GM18499 (cell line): Measurements from ENCODE around the gene L3MBTL3.

Experiments
- ATAC-seq: cut with Tn5 transposase; IDR thresholded peaks from one replicate; pipeline ENCODE4 v1.9.1; 2021; ENCODE audit warnings: moderate number of reproducible peaks; ENCODE audit not compliant: insufficient read depth, unreplicated experiment

The L3MBTL3 gene

DNA sequence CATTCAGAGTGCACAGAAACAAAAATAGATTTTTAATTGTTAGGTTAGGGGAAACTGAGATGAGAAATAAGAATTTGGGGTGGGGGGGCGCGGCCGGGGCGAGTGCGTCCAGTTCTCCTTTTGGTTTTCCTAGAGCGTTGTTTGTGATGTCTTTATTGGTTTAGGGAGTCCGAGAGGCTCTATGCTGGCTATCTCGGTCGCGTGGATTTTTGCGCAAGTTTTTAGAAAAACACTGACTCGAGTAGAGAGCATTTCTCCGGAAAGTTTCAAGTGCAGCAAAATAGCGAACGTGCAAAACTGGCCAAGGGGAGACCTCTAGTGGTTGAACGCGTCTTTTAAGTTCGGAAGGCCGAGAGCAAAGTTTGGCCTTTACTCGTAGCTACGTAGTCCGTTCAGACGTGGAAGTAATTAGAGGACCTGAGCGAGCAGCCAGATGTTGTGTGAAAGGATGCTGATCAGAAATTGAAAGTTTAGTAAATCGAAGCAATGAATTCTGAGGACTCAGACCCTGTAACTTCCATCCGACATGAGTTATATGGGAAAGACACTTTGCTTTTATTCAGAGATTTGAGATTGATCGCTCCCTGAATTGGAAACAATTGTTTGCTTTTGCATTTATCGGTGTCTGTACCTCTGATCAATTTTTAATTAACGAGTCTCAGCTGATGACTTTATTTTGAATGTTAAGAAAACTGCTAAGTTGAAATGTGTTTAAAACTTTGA is 2.7 kb downstream of the L3MBTL3 start:
- peak; percentile 51 for ATAC-seq

DNA sequence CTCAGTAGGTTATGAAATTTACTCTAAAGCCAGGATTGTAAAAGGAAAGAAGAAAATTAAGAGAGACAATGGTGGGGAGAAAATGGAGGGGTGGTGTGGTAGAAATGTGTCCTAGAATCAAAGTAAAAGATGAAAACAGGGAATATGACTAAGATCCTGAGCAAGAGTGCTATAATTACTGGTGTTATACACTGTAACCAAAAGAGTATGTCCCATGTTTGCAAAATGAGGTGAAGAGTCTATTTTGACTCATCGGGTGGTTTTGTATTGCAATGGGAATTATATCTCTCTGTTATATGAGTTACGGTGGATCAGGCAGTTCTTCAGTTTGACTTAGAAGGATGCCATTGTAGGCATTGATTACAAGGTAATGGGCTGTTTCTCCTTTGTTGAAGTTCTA is 8.5 kb downstream of the L3MBTL3 start:
- no peak for ATAC-seq

DNA sequence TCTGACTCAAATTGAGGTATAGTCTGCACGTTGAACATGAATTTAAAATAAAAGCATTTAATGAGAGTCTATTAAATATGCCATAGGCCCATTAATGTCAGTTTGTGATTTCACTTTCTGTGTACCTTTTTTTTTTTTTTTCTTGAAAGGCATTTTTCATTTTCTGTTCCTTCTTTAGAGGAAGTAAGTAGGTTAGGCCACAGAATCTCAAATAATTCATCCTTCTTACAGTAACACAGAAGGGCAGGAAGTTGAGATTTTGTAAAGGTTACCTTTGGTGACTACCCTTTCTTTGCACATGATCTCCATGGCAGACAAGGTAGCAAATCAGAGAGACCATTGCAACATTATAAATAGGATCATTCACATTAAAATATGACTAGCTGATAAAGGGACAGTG is 9.6 kb downstream of the L3MBTL3 start:
- ATAC-seq, result peak; percentile 87

DNA sequence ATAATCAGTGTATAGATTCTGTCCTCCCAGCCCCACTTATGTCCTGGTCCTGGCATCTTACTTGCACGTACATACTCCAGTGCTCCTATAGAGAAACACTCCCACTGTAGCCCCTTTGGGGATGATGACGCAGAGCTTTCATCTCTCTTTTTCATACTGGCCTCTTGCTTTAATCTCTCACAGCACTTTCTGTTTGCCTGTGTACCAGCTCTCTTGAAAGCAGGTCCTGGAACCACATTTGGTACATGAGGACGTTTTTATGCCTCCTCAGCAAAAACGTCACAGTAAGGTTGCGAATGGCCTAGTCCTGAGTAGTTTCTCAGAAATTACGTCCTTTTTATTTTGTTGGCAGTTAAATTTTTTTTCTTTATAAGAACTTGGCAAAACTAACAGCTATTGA is 10.8 kb downstream of the L3MBTL3 start:
- no peak for ATAC-seq

DNA sequence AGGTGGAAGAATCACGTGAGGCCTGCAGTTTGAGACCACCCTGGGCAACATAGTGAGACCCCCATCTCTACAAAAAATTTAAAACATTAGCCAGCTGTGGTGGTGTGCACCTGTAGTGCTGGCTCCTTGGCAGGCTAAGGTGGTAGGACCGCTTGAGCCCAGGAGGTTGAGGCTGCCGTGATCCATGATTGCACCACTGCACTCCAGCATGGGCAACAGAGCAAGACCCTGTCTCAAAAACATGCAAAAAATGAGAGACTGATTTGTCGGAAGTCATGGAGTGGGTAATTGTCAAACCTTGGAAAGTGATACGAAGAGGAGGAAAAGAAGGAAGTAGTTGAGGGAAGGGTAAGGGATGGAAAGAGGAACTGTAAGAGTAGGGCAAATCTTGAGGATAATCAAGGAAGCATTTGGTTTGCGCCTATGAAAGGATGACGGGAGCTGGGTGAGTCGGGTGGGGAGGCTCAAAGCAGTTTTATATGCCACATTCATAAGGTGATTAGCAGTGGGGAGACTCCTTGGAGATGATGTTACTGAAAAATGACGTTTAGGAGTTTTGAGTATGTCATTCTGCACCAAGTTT is 14.5 kb downstream of the L3MBTL3 start:
- no peak for ATAC-seq

DNA sequence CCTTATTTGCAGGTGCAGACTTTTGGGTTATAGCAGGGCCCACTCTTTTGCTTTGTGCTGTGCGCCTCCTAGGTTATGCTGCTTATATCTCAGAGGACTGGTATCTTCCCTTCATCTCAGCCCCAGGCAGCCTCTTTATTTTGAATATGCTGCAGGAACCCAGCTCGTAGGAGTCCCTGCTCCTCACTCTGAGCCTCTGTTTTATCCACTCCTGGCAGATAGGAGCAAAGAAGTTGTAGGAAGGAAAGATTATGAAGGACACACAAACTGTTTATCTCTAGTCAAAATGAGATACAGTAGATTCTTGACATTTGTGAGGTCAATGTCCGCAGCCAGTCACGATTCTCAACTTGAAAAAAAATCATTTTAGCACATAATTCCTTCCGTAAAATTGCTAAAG is 15.6 kb downstream of the L3MBTL3 start:
- ATAC-seq, result no peak

DNA sequence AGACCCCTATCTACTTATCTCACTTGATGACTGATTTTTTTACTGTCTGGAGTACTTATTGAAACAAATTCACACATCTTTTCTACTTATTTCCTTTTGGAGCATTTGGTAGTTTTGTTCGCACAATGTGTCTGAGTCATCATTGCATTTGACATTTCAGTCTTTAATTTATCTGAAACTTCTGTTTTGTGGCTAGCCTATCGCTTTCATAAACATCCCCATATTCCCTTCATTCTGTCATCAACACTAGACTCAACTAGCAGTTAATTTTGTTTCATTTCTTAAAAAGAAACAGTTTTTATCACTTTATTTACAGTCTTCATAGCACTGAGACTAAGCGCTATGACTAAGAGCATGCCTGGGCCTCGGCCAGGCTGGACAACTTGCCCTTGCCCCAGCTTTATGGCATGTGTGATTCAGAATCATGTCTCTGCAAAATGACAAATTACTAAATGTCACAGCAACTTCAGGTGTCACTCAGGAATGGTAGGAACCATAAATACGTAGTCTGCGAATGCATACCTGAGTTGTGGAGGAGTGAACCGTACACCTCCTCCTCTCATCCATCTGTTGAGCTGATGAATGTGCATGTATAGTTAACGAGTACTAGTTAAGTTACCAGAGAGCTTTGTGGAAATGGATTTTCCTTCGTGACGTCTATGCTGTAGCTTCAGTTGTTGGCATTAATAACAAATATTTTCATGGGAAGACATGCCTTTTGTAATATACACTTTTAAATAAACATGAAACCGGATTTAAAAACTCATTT is 16.2 kb downstream of the L3MBTL3 start:
- no peak for ATAC-seq

DNA sequence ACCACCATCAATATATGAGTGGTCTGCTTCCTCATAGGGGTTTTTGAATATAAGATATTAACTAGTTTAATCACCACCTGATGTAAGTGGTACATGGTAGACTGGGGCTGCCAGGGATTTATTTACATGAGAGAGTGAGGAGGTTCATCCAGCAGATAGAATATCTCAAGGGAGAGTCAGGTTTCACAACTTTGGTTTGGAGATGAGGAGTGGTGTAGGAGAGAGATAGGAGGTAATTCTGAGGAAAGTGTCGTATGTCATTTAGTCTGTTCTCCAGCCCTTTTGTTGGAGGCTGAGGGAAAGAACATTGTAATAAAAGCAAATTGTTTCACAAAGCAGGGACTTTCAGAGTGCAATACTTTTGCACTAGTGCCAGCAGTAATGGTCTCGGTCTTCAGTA is 16.8 kb downstream of the L3MBTL3 start:
- ATAC-seq, result no peak

DNA sequence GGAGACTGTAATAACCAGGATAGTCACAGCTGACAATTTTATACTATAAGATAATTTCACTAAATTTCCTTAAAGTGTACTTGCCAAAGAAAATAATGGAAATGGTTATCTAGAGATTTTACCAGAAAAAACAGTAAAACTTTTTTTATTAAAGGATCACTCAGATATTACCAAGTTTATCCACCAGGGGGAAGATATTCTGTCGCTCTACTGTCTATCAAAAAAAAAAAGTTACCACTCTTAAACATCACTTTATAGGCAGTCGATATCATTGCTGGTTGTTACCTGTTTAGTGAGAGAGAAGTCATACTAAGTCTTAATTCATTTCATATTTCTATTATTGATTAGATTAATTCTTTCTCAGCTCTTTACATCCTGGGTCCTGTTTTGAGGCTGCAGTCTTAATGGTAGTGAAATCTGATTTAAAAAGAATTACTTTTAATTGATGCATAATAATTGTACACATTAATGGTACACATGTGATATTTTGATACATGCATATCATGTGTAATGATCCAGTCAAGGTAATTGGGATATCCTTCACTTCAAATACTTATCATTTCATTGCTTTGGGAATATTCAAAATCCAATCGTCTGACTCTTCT is 18.9 kb downstream of the L3MBTL3 start:
- no peak for ATAC-seq

DNA sequence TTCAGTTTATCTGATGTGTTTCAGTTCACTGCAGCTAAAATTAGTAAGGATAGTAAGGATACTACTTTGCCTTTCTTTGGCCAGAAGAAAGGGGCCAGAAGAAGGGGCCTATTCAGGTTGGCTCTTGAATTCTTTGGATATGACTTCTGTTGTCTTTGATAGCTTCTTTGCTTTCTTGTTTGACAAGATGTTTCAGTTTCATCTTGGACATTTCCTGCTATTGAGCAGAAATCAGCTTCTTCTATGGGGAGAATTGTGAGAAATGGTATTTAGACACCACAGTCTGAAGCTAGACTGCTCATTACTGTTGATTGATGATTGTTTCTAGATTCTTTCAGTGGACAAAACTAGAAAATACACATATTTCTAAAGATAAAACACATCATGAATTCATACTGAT is 23.2 kb downstream of the L3MBTL3 start:
- ATAC-seq, result no peak

DNA sequence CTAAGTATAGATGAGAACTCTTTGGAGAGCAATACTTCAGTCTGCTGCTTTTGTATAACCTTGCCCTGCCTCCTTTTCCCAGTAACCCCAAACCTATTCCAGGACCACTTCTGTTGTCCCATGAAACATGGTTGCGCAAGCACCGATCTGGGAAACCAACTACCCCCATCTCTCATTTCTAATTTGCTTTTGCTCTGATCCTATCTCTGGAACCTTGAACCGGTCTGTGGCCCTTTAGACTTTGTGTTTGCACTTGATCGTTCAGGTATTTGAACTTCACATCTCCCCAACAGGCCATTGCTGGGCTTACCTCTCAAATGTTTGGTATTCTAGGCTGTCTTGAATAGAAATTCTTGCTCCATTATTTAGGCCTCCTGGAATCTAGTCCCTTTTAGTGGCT is 25.0 kb downstream of the L3MBTL3 start:
- no peak for ATAC-seq

DNA sequence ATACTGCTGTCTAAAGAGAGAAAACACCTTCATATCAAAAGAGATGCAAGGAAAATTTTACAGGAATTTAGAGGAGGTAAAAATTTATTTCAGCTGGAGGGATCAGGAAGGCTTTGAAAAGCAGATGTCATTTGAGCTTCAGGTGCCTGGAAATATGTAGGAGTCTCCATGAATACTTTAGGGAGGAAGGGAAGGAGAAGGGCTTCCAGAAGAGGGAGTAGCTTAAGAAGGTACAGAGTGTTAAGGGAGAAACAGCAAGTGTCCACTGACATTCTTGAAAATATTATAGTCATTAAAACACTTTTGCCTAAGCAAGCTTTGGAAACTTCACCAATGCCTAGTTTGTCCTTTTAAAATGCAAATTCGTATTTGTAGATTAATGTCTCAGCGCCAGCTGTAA is 27.2 kb downstream of the L3MBTL3 start:
- no peak for ATAC-seq

DNA sequence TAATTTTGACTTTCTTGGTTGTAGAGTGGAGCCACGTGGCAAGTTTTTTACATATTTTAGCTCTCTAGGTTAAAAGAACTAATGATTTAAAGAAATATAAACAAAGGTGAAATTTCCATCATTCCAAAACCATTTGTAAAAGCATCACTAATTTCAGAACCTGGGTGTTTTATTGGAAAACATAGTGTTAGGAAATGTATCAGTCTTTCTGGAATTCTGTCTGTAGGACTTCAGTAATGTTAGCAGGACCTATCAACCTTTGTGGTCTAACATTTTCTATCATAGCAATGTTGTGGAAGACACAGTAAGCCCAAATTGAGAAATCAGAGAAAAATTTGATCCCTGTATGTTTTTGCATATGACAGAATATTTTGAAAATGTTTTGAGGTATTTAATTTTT is 28.3 kb downstream of the L3MBTL3 start:
- ATAC-seq, result no peak

DNA sequence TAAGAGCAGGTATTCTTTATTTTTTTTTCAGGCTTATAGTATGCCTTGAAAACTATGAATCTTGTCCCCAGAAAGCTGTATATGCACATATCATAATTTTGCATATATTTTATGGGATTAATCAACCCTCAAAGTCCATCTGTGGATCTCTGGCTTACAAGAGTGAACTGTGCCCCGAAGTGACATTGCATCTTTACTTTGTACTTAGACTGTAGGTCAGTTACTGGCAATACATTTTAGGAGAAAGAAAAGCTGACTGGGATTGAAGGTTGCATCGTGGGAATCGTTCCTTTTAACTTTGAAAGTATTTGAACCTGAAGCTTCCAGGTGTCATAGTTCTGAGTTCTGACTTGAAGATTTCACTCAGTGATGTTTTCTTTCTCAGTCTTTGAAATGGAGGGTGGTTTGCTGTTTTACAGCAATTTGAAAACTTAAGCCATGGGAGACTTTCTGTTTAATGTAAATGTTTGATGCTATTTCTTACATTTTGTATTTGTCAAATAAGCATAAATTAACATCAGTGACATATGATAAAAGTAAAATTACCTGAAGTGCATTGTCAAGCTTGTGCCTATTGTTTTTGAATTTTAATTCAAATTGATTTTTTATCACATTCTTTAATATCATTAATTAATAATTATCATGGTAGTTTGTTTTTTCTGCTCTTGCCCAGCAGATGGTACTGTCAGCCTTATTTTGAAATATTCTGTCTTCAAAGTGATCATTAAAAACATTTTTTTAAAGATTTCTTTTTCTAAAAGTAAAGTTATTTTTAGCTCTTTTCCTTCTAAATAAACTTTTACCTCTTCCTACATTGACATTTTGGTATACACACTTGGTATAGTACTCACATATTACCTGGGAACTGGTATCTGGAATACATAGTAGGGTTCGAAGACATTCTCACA is 29.0 kb downstream of the L3MBTL3 start:
- no peak for ATAC-seq

DNA sequence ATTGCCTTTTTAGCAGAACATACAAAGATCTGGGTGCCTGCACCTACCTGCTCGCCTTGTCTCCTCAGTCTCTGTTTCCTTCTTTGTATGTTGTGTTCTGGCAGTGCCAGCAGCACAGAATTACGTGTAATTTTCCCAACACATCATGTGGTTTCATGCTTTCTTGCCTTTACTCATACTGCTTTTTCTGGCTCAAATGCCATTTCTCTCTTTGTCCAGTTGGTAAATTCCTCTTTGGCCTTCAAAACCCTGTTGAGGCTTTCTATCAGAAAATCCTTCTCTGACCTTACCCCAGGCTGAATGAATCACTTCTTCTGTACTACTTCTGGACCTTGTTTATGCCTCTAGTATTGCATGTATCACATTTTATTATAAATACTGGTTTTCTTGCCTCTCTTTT is 31.8 kb downstream of the L3MBTL3 start:
- ATAC-seq, result no peak

DNA sequence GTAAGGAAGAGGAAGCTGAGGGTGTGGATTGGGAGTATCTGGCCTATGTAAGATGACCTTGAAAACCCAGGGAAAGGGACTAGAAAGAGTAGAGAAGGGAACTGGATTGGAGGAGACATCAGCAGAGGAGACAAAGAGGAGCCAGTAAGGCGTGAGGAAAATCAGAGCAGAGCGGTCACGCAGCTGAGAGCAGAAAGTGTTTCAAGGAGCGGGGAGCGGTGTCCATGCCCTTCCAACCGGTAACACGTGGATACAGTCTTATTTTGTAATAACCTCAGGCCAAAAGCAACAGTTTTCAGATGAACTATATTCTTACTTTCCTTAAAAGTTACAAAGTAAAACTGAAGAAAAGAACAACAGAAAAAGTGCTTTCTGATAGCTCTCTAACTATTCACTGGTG is 36.3 kb downstream of the L3MBTL3 start:
- ATAC-seq, result no peak

DNA sequence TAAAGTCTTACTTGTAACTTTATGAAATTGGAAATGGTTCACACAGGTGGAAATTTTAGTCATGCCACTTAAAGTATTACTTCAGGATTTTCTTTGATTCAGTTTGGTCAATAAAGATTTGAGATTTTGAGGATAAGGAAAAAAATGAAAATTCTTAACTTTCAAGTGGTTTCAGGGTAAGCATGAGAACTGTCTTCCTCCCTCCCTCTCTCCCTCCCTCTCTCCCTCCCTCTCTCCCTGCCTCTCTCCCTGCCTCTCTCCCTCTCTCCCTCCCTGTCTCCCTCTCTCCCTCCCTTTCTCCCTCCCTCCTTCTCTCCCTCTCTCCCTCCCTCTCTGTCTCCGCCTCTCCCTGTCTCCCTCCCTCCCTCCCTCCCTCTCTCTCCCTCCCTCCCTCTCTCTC is 36.9 kb downstream of the L3MBTL3 start:
- no peak for ATAC-seq

DNA sequence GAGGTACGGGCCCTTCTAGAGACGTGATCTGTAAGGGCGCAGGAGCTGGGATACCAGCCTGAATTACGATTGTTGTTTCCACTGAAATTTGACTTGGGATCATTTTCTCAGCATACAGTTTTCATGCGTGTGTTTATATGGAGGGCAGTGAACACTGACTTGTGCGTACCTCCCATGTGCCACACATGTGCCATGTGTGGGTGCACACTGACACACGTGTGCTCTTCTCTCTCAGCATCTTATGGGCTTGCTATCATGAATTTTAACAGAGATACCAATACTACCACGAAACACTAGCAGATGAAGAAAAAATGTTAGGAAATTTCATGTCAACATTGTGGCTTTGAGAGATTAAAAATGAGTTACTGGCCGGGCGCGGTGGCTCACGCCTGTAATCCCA is 39.1 kb downstream of the L3MBTL3 start:
- no peak for ATAC-seq

DNA sequence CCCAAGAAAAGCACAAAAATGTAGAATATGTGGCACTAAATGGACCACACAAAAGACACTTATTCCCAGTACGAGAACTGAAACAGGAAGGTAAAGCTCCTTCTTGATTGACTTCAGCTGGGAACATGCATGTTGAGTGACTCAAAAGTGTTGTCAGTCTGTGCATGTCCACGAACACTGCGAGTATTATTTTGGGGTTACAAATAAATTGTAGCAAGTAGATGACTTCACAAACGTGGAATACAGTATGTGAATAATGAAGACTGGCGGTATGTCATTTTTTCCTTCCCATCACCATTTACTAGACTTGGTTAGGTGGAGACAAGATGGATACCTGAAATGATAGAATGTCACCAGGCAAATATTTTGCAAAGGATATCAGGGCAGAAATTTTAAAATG is 45.4 kb downstream of the L3MBTL3 start:
- ATAC-seq, result no peak

DNA sequence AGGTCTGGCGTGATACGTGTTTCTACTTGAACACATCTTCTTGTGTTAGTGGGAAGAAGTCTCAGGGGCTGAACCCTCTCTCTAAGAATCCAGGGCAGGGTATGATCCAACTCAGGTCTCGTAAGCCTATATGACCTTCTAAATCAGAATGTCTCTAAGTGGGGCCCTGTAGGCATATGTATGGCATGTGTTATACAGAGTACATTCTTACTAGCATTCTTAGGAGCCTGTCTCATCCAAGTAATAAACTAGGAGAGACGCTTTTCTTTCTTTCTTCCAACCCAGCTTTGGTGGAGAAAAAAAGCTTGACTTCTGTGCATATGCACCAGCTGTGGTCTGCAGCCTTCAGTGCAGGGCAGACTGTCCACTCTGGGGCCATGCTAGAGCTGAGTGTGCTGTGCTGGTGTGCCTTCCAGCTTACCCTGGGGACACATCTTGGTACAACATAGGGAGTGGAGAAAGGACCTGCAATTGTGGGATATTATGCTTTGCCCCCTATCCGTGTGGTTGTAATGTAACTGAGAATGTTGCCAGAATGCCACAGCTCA is 47.3 kb downstream of the L3MBTL3 start:
- no peak for ATAC-seq
